Pancreas (tissue), 10 donors: ENCODE results near the gene KRTAP12-1. TPM values are rescaled to one million over a fixed set of nuclear protein-coding genes. Genes with fewer than 3 reads are reported as not detected.

Source experiments
- ATAC-seq, 4 donors: fragments of 200-7000 bp; cut with Tn5 transposase; one replicate each; pipeline versions ENCODE4 v1.8.0 to v1.9.1; 2020; ENCODE audit warnings: mild to moderate bottlenecking in 4 of 4, moderate library complexity in 4 of 4
- DNase-seq, 6 donors: peaks; one replicate each; pipeline ENCODE4 v3.0.0-alpha.2; 2020
- FAIRE-seq: peaks from 2 replicates; lab custom pipeline; 2012; peaks lifted over from hg19 to GRCh38; lab: Jason Lieb, UNC
- H3K27ac ChIP-seq, 4 donors: fragments of 200-600 bp; sonication (generic); 1 replicate in 3 of 4; 2 replicates in 1 of 4; pipeline versions ENCODE4 v1.5.0 to v1.8.0; 2020
- H3K27me3 ChIP-seq, 4 donors: fragments of 200-600 bp; one replicate each; pipeline ENCODE4 v1.8.0; 2021
- H3K36me3 ChIP-seq, 3 donors: fragments of 200-600 bp; sonication (generic) in 1 of 3; one replicate each; pipeline versions ENCODE4 v1.5.0 to v1.8.0; 2020 to 2021
- H3K4me1 ChIP-seq, 3 donors: fragments of 200-600 bp; one replicate each; pipeline ENCODE4 v1.8.0; 2021
- H3K4me3 ChIP-seq, 4 donors: fragments of 200-600 bp; sonication (generic) in 2 of 4; one replicate each; pipeline versions ENCODE4 v1.5.0 to v1.8.0; 2020 to 2021
- H3K9me3 ChIP-seq, 4 donors: fragments of 200-600 bp; one replicate each; pipeline ENCODE4 v1.8.0; 2021
- CTCF ChIP-seq, 4 donors: fragments of 200-600 bp; sonication (generic) in 3 of 4; IDR thresholded peaks; one replicate each; pipeline versions ENCODE4 v1.5.0 to v1.8.0; 2021; ENCODE audit warnings: antibody characterized with exemption in 4 of 4
- WGBS, 2 donors: extraction: QIAGEN DNeasy Blood & Tissue Kit; methylation state at CpG; one replicate each; pipeline ENCODE4 v1.1.7; 2013; 5-methylcytosine and 5-hydroxymethylcytosine counted together
- intact Hi-C, 3 donors: fragments of 100-400 bp; cut with DNase I; formaldehyde crosslinking; loops; one replicate each; pipeline versions ENCODE4 v1.11.1 to v1.14.2; 2022
- polyA plus RNA-seq, 2 donors: library from polyadenylated mRNA; stranded (reverse); fragments of 200-250 nt; gene quantifications; one replicate each; pipeline ENCODE4 v1.2.3, GENCODE V29; 2013
- total RNA-seq, 6 donors: library from RNA; stranded (reverse); fragmentation: NEBNext Ultra II Directional in 4 of 6; extraction: Animal tissue kit (Norgen Biotek cat#: 25700) in 4 of 6; gene quantifications; one replicate each; pipeline versions ENCODE4 v1.2.1 to v1.2.4, GENCODE V29; 2021 to 2023
- donor health status: healthy with polysubstance abuse.
- donor health status: DM: no; HTN: no; CAD: no; lungs with moderate emphysema.
- donor health status: DM: no; HTN: no; CAD: no.
- donor health status: control.
- donor health status: control.
- donor health status: Bipolar disorder and iron deficiency.
- donor health status: DM: yes; HTN: yes; CAD: no.
- donor health status: DM: no; HTN: no; CAD: no.
- donor health status: DM: no; HTN: no; CAD: no.
- donor health status: DM: yes; HTN: yes; CAD: no.

The KRTAP12-1 gene
- total and polyA plus RNA-seq, 8 donors: not detected

- no peak for ATAC-seq
- H3K9me3 ChIP-seq: no peaks in the 10 kb centered on the region
- H3K4me3 ChIP-seq: no peak overlapping the region
- no peaks in the 10 kb centered on the region for H3K4me1 ChIP-seq
- no peak overlapping the region for H3K27ac ChIP-seq
- no peak for FAIRE-seq
- 77 to 84% methylated on average over 14 of the region's 14 CpGs for WGBS, 2 donors
- no peak for TF ChIP-seq CTCF (IDR thresholded peaks at IDR 0.05)
- no peaks in the 10 kb centered on the region for H3K36me3 ChIP-seq
- no peak for DNase-seq
- intact Hi-C loops: no loop called here
- H3K27me3 ChIP-seq: peaks cover 0 to 4% (median 0%) of the 10 kb centered on the region in 4 donors
Measured at GRCh38 chr21:44728716-44729115, 46.8 kb upstream of the KRTAP12-1 start.

- FAIRE-seq: no peak
- no peaks in the 10 kb centered on the region for H3K4me1 ChIP-seq
- H3K4me3 ChIP-seq: no peak overlapping the region
- DNase-seq: no peak
- no peak overlapping the region for H3K27ac ChIP-seq
- peaks cover 0 to 11% (median 0%) of the 10 kb centered on the region in 4 donors for H3K27me3 ChIP-seq
- intact Hi-C loops: no loop called here
- no peak for TF ChIP-seq CTCF (IDR thresholded peaks at IDR 0.05)
- H3K36me3 ChIP-seq: no peaks in the 10 kb centered on the region
- 55 to 65% methylated on average over 9 of the region's 9 CpGs for WGBS, 2 donors
- no peak for ATAC-seq
- no peaks in the 10 kb centered on the region for H3K9me3 ChIP-seq
Measured at GRCh38 chr21:44727757-44728156, 45.8 kb upstream of the KRTAP12-1 start.

GRCh38 chr21:44727321-44727720 lies 45.4 kb upstream of the KRTAP12-1 start:
- Histone ChIP-seq H3K27me3 (peaks cover 0 to 11% (median 0%) of the 10 kb centered on the region in 4 donors), H3K4me3 (no peak overlapping the region), H3K27ac (no peak overlapping the region), H3K9me3 (no peaks in the 10 kb centered on the region), H3K36me3 (no peaks in the 10 kb centered on the region), H3K4me1 (no peaks in the 10 kb centered on the region)
- no peak for ATAC-seq
- whole genome bisulfite sequencing, 2 donors: 77 to 97% methylated on average over 8 of the region's 8 CpGs
- intact Hi-C loops: no loop called here
- no peak for TF ChIP-seq CTCF (IDR thresholded peaks at IDR 0.05)
- FAIRE-seq: no peak
- DNase-seq: no peak

GRCh38 chr21:44726826-44727225 lies 44.9 kb upstream of the KRTAP12-1 start:
- no peak for DNase-seq
- no peaks in the 10 kb centered on the region for H3K9me3 ChIP-seq
- intact Hi-C loops: no loop called here
- 57 to 75% methylated on average over 6 of the region's 6 CpGs for WGBS, 2 donors
- peaks cover 0 to 11% (median 0%) of the 10 kb centered on the region in 4 donors for H3K27me3 ChIP-seq
- no peak for FAIRE-seq
- no peaks in the 10 kb centered on the region for H3K4me1 ChIP-seq
- no peak overlapping the region for H3K27ac ChIP-seq
- ATAC-seq: no peak
- no peak overlapping the region for H3K4me3 ChIP-seq
- no peaks in the 10 kb centered on the region for H3K36me3 ChIP-seq
- no peak for TF ChIP-seq CTCF (IDR thresholded peaks at IDR 0.05)

- H3K27me3 ChIP-seq: peaks cover 0 to 15% (median 0%) of the 10 kb centered on the region in 4 donors
- FAIRE-seq (no peak), ATAC-seq (no peak), DNase-seq (no peak)
- intact Hi-C loops: no loop called here
- 82 to 90% methylated on average over 14 of the region's 14 CpGs for WGBS, 2 donors
- H3K9me3 ChIP-seq: no peaks in the 10 kb centered on the region
- H3K4me1 ChIP-seq: no peaks in the 10 kb centered on the region
- no peak overlapping the region for H3K27ac ChIP-seq
- no peak overlapping the region for H3K4me3 ChIP-seq
- H3K36me3 ChIP-seq: no peaks in the 10 kb centered on the region
- TF ChIP-seq CTCF (IDR thresholded peaks at IDR 0.05): no peak
Measured at GRCh38 chr21:44724926-44725325, 43.0 kb upstream of the KRTAP12-1 start.
